Body of pancreas (tissue), 4 donors: ENCODE measurements around the gene CENPM. TPM values are rescaled to one million over a fixed set of nuclear protein-coding genes. Genes with fewer than 3 reads are reported as not detected.

ENCODE experiments used
- ATAC-seq: fragments of 150-250 bp; one replicate; pipeline ENCODE4 v1.9.1; 2016
- DNase-seq, 4 donors: peaks; one replicate each; pipeline ENCODE4 v3.0.0-alpha.2; 2019
- H3K27ac ChIP-seq, 4 donors: fragments of 200-600 bp; sonication (generic); 1 replicate in 3 of 4; 2 replicates in 1 of 4; pipeline versions ENCODE4 v1.5.1 to v1.6.1; 2016 to 2019; ENCODE audit warnings: mild to moderate bottlenecking in 1 of 4, mixed read lengths in 1 of 4, moderate library complexity in 1 of 4
- H3K27me3 ChIP-seq, 2 donors: fragments of 200-600 bp; sonication (generic); one replicate each; pipeline ENCODE4 v1.6.0; 2016; ENCODE audit warnings: mild to moderate bottlenecking in 1 of 2
- H3K36me3 ChIP-seq, 2 donors: fragments of 200-600 bp; sonication (generic); replicated peaks in 1 of 2; 2 replicates each; pipeline ENCODE4 v1.5.1; 2016; ENCODE audit warnings: low read depth in 2 of 2; ENCODE audit not compliant: insufficient read depth in 1 of 2
- H3K4me1 ChIP-seq: fragments of 200-600 bp; sonication (generic); one replicate; pipeline ENCODE4 v1.6.0; 2016
- H3K4me3 ChIP-seq, 2 donors: fragments of 200-600 bp; sonication (generic); 1 replicate in 1 of 2; 2 replicates in 1 of 2; pipeline ENCODE4 v1.5.1; 2016 to 2019
- H3K9me3 ChIP-seq, 3 donors: fragments of 200-600 bp; sonication (generic); 1 replicate in 2 of 3; 2 replicates in 1 of 3; pipeline ENCODE4 v1.5.1; 2016
- POLR2A ChIP-seq, 3 donors: fragments of 450-650 bp; IDR thresholded peaks; one replicate each; pipeline ENCODE4 v1.6.1; 2016; ENCODE audit warnings: antibody characterized with exemption in 3 of 3, mild to moderate bottlenecking in 2 of 3
- WGBS, 2 donors: methylation state at CpG; one replicate each; pipeline ENCODE4 v1.1.5; 2017; 5-methylcytosine and 5-hydroxymethylcytosine counted together
- intact Hi-C: fragments of 100-400 bp; cut with DNase I; formaldehyde crosslinking; loops from one replicate; pipeline ENCODE4 v1.15.1; 2023
- total RNA-seq, 2 donors: library from RNA; depleted of rRNA; stranded (reverse); fragments of >200 nt; gene quantifications; one replicate each; pipeline ENCODE4 v1.1.0, GENCODE V29; 2016
- TF ChIP-seq, protein P1 (sequence below), 7 experiments: fragments of 450-650 bp in 4 of 7; fragments of 200-600 bp in 3 of 7; sonication (generic) in 3 of 7; IDR thresholded peaks; one replicate each; pipeline ENCODE4 v1.5.1; 2016 to 2019; ENCODE audit warnings: antibody characterized with exemption in 7 of 7

Gene CENPM
- total RNA-seq, 2 donors from 2014 or later = not detected

DNA sequence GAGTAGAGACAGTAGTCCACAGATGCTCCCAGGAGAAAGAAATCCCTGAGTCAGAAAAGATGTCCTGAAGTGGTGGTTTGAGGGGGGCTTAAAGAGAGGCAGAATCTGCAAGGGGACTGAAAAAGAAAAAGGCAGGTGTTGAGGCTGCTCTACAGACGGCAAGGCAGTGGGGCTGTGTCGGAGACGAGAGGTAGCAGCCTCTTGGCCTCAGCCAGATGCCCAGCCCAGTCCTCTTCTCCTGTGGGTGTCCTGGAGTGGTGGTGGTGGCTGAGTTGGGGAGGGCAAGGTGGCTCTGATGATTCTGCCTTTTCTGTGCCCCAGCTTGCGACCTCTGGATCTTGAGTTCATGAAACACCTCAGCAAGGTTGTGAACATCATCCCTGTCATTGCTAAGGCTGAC is 42.3 kb upstream of the CENPM start:
- no peak overlapping the region for H3K4me3 ChIP-seq
- H3K36me3 ChIP-seq = no peaks in the 10 kb centered on the region
- no peak overlapping the region for H3K27ac ChIP-seq
- ATAC-seq (no peak), DNase-seq (no peak)
- no peaks in the 10 kb centered on the region for H3K27me3 ChIP-seq
- H3K9me3 ChIP-seq = no peaks in the 10 kb centered on the region
- no peaks in the 10 kb centered on the region for H3K4me1 ChIP-seq
- WGBS, 2 donors = 76 to 80% methylated on average over 4 of the region's 4 CpGs
- TF ChIP-seq POLR2A (IDR thresholded peaks at IDR 0.05) = no peak
- TF ChIP-seq, protein P1, sequence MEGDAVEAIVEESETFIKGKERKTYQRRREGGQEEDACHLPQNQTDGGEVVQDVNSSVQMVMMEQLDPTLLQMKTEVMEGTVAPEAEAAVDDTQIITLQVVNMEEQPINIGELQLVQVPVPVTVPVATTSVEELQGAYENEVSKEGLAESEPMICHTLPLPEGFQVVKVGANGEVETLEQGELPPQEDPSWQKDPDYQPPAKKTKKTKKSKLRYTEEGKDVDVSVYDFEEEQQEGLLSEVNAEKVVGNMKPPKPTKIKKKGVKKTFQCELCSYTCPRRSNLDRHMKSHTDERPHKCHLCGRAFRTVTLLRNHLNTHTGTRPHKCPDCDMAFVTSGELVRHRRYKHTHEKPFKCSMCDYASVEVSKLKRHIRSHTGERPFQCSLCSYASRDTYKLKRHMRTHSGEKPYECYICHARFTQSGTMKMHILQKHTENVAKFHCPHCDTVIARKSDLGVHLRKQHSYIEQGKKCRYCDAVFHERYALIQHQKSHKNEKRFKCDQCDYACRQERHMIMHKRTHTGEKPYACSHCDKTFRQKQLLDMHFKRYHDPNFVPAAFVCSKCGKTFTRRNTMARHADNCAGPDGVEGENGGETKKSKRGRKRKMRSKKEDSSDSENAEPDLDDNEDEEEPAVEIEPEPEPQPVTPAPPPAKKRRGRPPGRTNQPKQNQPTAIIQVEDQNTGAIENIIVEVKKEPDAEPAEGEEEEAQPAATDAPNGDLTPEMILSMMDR (IDR thresholded peaks at IDR 0.05) = no peak
- intact Hi-C loops = no loop called here

DNA sequence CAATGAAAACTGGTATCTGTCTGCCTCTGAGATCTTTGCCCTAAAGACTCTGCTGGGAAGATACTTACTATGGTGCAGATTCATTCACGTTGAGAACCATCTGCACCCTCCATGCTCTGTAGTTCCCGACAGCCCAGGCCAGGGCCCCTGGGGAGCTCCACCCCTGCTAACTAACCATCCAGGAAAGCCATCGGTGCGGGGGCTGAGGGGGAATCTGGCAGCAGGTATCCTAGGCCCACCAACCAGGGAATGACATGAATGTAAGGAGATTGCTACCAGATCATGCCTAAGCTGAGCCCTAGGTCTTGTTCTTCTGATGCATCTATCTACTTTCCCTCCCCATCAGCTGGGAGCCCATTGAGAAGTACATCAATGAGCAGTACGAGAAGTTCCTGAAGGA is 40.3 kb upstream of the CENPM start:
- intact Hi-C loops = no loop called here
- no peaks in the 10 kb centered on the region for H3K36me3 ChIP-seq
- H3K4me3 ChIP-seq = no peak overlapping the region
- ATAC-seq (no peak), DNase-seq (no peak)
- no peak overlapping the region for H3K27ac ChIP-seq
- no peaks in the 10 kb centered on the region for H3K4me1 ChIP-seq
- H3K27me3 ChIP-seq = no peaks in the 10 kb centered on the region
- TF ChIP-seq POLR2A (IDR thresholded peaks at IDR 0.05) = no peak
- TF ChIP-seq, protein P1 (IDR thresholded peaks at IDR 0.05) = no peak
- 75 to 93% methylated on average over 3 to 5 of the region's 5 CpGs for WGBS, 2 donors
- H3K9me3 ChIP-seq = no peaks in the 10 kb centered on the region

DNA sequence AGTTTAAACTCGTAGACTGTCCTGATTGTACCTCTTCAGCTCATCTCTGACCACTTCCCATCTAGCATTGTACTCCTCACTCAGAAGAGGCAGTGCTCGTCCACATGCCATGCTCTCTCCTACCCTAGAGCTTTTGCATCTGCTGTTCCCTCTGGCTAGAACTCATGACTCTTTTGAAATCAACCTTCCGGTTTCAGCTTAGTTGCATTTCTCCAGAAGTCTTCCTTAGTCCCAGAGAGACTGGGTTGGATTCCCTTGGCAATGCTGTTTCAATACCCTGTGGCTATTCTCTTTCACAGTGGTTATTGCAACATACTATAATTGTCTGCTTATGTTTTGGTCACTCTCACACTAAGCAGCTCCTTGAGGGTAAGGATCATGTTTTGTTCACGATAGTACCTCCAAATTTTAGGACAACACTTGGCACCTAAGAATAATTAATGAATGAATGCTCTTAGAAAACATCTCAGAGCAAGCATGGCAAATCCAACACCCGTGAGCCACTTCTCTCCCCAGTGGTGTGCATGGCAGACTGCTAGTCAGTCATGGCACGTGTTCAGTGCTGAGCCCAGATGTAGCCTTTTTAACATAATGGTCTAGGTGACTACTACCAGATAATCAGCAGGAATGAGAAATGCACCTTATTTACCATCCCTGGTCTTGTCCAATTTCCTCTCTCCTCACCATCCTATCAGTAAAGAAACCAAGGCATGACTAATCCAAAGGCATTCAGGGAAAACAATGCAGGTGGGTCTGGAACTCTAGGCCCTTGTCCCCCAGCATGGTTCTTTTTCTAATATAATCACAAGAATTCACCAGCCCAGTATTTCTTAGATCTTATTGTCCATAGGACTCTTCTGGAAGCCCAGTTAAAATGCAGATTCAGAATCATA is 36.8 kb upstream of the CENPM start:
- intact Hi-C loops = no loop called here
- H3K27me3 ChIP-seq = no peaks in the 10 kb centered on the region
- H3K27ac ChIP-seq = peak overlapping the region in 1 of 4 donors; percentile 16
- no peak for DNase-seq
- H3K36me3 ChIP-seq = no peaks in the 10 kb centered on the region
- H3K4me3 ChIP-seq = no peak overlapping the region
- WGBS, 2 donors = 65 to 76% methylated on average over 6 of the region's 6 CpGs
- no peaks in the 10 kb centered on the region for H3K9me3 ChIP-seq
- ATAC-seq = no peak
- no peaks in the 10 kb centered on the region for H3K4me1 ChIP-seq
- no peak for TF ChIP-seq POLR2A (IDR thresholded peaks at IDR 0.05)
- TF ChIP-seq, protein P1 (IDR thresholded peaks at IDR 0.05) = no peak

DNA sequence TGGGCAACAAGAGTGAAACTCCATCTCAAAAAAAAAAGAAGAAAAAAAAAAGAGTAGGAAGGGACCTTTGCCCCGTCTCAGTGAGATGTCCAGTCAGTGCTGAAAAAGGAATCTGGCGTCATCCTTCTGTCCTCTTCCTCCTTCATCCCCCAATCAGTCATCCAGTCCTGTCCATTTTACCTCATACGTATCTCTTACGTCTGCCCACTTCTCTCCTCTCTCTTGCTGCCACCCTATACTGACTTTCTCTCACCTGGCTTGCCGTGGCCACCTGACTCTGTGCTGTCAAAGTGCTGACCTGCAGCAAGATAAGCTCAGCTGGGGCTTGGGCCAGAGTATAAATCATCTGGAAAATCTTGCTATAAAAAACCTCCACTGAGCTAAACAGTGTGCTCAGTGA is 35.9 kb upstream of the CENPM start:
- peak; percentile 21 for ATAC-seq
- 52 to 56% methylated on average over 5 of the region's 5 CpGs for WGBS, 2 donors
- H3K4me3 ChIP-seq = no peak overlapping the region

More for the DNA sequence above, 35.9 kb upstream of the CENPM start:
- TF ChIP-seq, protein P1 (IDR thresholded peaks at IDR 0.05) = no peak
- no peak for TF ChIP-seq POLR2A (IDR thresholded peaks at IDR 0.05)
- no peaks in the 10 kb centered on the region for H3K27me3 ChIP-seq
- H3K9me3 ChIP-seq = no peaks in the 10 kb centered on the region
- H3K27ac ChIP-seq = peak overlapping the region in 1 of 4 donors; percentile 16
- intact Hi-C loops = no loop called here
- H3K36me3 ChIP-seq = no peaks in the 10 kb centered on the region
- no peak for DNase-seq
- no peaks in the 10 kb centered on the region for H3K4me1 ChIP-seq
